ENCODE measurements around the gene CDK5.

DNA sequence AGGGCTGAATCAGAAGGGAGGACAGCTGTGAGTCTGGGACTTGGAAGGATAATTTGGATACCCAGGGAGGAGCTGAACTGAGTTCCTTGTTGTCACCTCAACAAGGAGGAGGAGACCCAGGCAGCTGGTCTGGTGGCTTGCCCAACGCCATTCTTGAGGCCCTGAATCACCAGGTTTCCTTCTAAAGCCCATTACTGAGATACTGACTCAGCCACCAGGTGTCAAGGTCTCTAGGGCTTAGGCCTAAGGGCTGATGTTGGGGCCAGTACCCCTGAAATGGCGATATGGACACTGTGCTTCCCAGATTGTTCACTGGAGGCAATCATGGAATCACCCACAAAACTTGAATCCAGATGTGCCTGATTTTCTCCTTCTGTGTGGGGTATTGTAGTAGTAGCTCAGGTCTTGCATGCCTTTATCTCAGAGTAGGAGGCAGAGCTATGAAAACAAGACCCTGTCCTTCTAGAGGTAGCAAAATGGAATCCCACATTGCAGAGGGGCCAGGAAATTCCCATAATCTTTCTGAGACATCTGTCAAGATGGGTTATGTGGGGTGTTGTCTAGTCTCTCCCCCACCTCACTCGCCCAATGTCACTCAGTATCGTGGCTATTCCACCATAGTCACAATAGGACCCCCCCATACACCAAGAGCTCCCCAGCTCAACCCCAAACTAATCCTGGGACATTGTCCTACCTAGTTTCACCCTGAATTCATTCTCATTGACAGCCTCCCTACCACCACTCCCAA, 31.6 kb downstream of the CDK5 start:
- TF ChIP-seq, protein P1, sequence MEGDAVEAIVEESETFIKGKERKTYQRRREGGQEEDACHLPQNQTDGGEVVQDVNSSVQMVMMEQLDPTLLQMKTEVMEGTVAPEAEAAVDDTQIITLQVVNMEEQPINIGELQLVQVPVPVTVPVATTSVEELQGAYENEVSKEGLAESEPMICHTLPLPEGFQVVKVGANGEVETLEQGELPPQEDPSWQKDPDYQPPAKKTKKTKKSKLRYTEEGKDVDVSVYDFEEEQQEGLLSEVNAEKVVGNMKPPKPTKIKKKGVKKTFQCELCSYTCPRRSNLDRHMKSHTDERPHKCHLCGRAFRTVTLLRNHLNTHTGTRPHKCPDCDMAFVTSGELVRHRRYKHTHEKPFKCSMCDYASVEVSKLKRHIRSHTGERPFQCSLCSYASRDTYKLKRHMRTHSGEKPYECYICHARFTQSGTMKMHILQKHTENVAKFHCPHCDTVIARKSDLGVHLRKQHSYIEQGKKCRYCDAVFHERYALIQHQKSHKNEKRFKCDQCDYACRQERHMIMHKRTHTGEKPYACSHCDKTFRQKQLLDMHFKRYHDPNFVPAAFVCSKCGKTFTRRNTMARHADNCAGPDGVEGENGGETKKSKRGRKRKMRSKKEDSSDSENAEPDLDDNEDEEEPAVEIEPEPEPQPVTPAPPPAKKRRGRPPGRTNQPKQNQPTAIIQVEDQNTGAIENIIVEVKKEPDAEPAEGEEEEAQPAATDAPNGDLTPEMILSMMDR (IDR thresholded peaks at IDR 0.05): no peak
- TF ChIP-seq POLR2A (IDR thresholded peaks at IDR 0.05) (no peak), EP300 (IDR thresholded peaks at IDR 0.05) (no peak)

Data from ovary (tissue), 3 donors.